Osteocyte (in vitro differentiated cells): ENCODE data around the gene WIZ. TPM values are rescaled to one million over a fixed set of nuclear protein-coding genes. Genes with fewer than 3 reads are reported as not detected.
"Not testable (repeated sequence)": the region's sequence is repeated elsewhere in the genome, so short reads cannot be mapped to it uniquely, and the experiment has no call there.

ENCODE experiments used
- DNase-seq: peaks from one replicate; pipeline ENCODE4 v3.0.0; 2021; ENCODE audit warnings: mixed read lengths; ENCODE audit not compliant: unreplicated experiment; ENCODE audit errors: extremely low spot score
- H3K27ac Mint-ChIP-seq: one replicate; pipeline ENCODE4 v1.8.0; 2021; ENCODE audit warnings: mild to moderate bottlenecking, mixed read lengths; ENCODE audit not compliant: unreplicated experiment
- H3K27me3 Mint-ChIP-seq: one replicate; pipeline ENCODE4 v1.8.0; 2021; ENCODE audit warnings: mixed read lengths; ENCODE audit not compliant: unreplicated experiment
- H3K36me3 Mint-ChIP-seq: one replicate; pipeline ENCODE4 v1.8.0; 2021; ENCODE audit warnings: mixed read lengths; ENCODE audit not compliant: unreplicated experiment
- H3K4me1 Mint-ChIP-seq: one replicate; pipeline ENCODE4 v1.8.0; 2021; ENCODE audit warnings: mixed read lengths; ENCODE audit not compliant: unreplicated experiment
- H3K4me3 Mint-ChIP-seq: one replicate; pipeline ENCODE4 v1.8.0; 2021; ENCODE audit warnings: mild to moderate bottlenecking, moderate library complexity, mixed read lengths; ENCODE audit not compliant: unreplicated experiment
- H3K9me3 Mint-ChIP-seq: one replicate; pipeline ENCODE4 v1.8.0; 2021; ENCODE audit warnings: mixed read lengths; ENCODE audit not compliant: unreplicated experiment
- total RNA-seq: library from RNA; stranded (reverse); gene quantifications from 2 replicates; pipeline ENCODE4 v1.2.1, GENCODE V29; 2021
- TF ChIP-seq, protein P1 (sequence below): fragments of 200-600 bp; sonication (generic); IDR thresholded peaks from 2 replicates; pipeline ENCODE4 v1.5.0; 2021; ENCODE audit warnings: antibody characterized with exemption, mild to moderate bottlenecking, moderate library complexity

WIZ gene
- total RNA-seq, 1 donor from 2014 or later, result 55.0 TPM

DNA sequence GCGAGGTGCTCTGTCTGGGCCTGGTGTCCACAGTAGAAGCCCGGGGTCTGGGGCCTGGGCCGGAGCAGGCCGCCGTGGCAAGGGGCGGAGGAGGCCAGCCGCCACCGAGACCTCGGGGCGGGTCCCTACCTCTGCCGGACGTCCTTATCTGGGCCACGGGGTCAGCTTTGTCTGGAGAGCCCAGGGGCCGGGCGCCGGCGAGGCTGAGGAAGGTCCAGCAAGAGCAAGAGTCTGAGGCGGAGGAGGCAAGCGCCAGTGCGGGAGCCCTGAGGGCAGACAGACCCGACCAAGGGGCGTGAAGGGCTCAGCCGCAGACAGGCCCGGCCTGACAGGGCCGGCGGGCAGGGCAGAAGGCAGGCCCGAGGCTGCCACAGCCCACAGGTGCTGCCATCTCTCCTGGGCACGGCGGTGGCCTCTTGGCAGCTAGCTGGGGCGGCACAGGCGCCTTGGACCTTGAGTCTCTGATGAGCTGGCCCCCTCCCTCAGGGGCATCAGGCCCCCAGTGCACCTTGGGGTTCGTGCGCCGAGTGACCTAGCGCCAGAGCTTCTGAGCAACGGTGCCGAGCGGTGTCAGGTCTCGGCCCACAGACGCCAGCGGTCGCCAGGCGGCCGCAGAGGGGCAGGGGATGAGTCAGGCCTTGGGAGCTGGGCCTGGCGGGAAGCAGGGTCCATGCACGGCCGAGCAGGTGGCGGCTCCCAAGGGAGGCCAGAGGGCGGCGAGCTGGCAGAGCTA is 51.1 kb downstream of the WIZ start:
- peaks cover 12% of the 10 kb centered on the region for H3K4me1 Mint-ChIP-seq
- peaks cover 31% of the 10 kb centered on the region for H3K36me3 Mint-ChIP-seq
- TF ChIP-seq, protein P1, sequence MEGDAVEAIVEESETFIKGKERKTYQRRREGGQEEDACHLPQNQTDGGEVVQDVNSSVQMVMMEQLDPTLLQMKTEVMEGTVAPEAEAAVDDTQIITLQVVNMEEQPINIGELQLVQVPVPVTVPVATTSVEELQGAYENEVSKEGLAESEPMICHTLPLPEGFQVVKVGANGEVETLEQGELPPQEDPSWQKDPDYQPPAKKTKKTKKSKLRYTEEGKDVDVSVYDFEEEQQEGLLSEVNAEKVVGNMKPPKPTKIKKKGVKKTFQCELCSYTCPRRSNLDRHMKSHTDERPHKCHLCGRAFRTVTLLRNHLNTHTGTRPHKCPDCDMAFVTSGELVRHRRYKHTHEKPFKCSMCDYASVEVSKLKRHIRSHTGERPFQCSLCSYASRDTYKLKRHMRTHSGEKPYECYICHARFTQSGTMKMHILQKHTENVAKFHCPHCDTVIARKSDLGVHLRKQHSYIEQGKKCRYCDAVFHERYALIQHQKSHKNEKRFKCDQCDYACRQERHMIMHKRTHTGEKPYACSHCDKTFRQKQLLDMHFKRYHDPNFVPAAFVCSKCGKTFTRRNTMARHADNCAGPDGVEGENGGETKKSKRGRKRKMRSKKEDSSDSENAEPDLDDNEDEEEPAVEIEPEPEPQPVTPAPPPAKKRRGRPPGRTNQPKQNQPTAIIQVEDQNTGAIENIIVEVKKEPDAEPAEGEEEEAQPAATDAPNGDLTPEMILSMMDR, result no peak
- H3K27me3 Mint-ChIP-seq, result no peaks in the 10 kb centered on the region
- H3K4me3 Mint-ChIP-seq, result no peak overlapping the region
- no peak overlapping the region for H3K27ac Mint-ChIP-seq
- DNase-seq, result no peak
- H3K9me3 Mint-ChIP-seq, result no peaks in the 10 kb centered on the region

DNA sequence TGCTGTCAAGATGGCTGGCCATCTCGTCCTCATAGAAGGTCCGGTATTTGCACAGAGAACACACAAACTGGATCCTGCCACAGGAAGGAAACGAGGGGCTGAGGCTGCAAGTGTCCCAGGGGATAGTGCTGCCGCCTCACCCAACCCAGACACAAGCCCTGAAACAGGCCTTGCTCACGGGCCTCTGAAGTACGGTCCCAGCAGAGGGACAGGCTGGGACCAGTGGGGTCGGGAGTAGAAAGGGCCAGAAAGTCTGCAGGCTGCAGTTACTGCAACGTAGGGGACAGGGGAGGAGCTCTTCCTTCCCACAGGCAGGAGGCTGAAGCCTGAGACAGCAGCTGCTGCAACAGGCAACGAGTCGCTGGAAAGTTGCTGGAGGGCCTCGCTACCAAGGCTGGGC is 52.0 kb downstream of the WIZ start:
- Mint-ChIP-seq H3K36me3 (peaks cover 39% of the 10 kb centered on the region), H3K27me3 (no peaks in the 10 kb centered on the region), H3K27ac (no peak overlapping the region), H3K9me3 (no peaks in the 10 kb centered on the region), H3K4me3 (no peak overlapping the region), H3K4me1 (peaks cover 17% of the 10 kb centered on the region)
- no peak for DNase-seq
- TF ChIP-seq, protein P1, result no peak

DNA sequence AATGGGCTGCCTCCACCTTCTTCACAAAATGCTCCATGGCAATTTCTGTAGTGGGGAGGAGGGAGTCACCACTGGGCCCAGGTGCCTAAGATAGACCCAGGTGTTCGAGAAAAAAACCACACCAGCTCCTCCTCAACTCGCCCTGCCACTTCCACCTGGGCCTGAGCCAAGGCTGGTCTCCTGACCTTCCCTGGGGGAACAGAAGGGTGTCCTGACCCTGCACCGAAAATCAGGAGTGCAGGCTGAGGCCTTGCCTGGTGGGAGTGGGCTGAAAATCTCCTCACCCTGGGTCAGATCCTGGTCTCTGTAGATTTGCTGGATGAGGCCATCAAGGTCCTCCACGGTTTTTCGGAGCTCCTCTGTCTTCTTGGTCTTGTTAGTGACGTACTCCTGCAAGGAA is 52.5 kb downstream of the WIZ start:
- H3K36me3 Mint-ChIP-seq, result peaks cover 39% of the 10 kb centered on the region
- no peaks in the 10 kb centered on the region for H3K9me3 Mint-ChIP-seq
- no peak for DNase-seq
- no peak overlapping the region for H3K4me3 Mint-ChIP-seq
- no peaks in the 10 kb centered on the region for H3K27me3 Mint-ChIP-seq
- TF ChIP-seq, protein P1, result no peak
- H3K4me1 Mint-ChIP-seq, result peaks cover 18% of the 10 kb centered on the region
- no peak overlapping the region for H3K27ac Mint-ChIP-seq

DNA sequence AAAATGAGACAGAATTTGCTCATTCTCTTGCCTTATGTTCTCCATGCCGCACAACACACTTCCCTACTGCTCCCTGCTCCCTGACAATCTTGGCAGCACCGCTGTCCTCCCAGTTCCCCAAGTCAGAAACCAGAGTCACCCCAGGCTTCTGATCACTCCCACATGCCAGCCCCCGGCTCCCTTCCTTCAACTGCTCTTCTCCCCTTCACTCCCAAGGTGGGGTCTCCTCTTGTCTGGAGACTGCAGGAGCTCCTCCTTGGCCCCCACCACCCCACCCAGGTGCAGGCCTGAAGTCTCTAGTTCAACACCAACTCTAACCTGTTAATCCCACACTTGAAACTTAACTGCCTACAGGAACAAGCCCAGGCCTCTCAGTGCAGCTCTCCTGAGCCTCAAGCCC is 53.3 kb downstream of the WIZ start:
- H3K27me3 Mint-ChIP-seq, result no peaks in the 10 kb centered on the region
- H3K4me1 Mint-ChIP-seq, result peaks cover 18% of the 10 kb centered on the region
- H3K27ac Mint-ChIP-seq, result no peak overlapping the region
- no peaks in the 10 kb centered on the region for H3K9me3 Mint-ChIP-seq
- TF ChIP-seq, protein P1, result no peak
- H3K4me3 Mint-ChIP-seq, result no peak overlapping the region
- no peak for DNase-seq
- H3K36me3 Mint-ChIP-seq, result peaks cover 39% of the 10 kb centered on the region

DNA sequence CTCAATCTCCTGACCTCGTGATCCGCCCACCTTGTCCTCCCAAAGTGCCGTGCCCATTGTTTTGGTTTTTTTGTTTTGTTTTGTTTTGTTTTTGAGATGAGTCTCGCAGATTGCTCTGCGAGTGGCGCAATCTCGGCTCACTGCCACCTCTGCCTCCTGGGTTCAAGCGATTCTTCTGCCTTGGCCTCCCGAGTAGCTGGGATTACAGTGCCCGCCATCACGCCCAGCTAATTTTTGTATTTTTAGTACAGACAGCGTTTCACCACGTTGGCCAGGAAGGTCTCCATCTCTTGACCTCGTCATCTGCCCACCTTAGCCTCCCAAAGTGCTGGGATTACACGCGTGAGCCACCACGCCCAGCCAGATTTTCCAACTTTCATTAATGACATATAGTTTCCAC is 54.5 kb downstream of the WIZ start:
- not testable (repeated sequence) for H3K27ac Mint-ChIP-seq, H3K9me3 Mint-ChIP-seq

More for the DNA sequence above, 54.5 kb downstream of the WIZ start:
- Mint-ChIP-seq H3K36me3 (peaks cover 42% of the 10 kb centered on the region), H3K4me1 (peaks cover 18% of the 10 kb centered on the region)
- DNase-seq, H3K4me3 Mint-ChIP-seq, H3K27me3 Mint-ChIP-seq: not testable (repeated sequence)
